Natural killer cell treated with Interleukin-12 subunit alpha and Interleukin-12 subunit beta and Interleukin-15 and Interleukin-18, amount 100 ng/mL, for 72 hours (primary cell): ENCODE measurements around the gene KIF1A. TPM values are rescaled to one million over a fixed set of nuclear protein-coding genes. Genes with fewer than 3 reads are reported as not detected.

ENCODE experiments used
- ATAC-seq, 2 donors: fragments of 150-1000 bp; cut with Tn5 transposase in 1 of 2; sonication (Bioruptor Pico), chemical (Tn5 transposase) in 1 of 2; 2 replicates each; pipeline ENCODE4 v1.10.0; 2021
- DNase-seq: peaks from one replicate; pipeline ENCODE4 v3.0.0; 2022; ENCODE audit warnings: low spot score
- H3K27ac Mint-ChIP-seq, 2 donors: 1 replicate in 1 of 2; 2 replicates in 1 of 2; pipeline ENCODE4 v1.8.0; 2022; ENCODE audit warnings: mixed read lengths in 2 of 2, mild to moderate bottlenecking in 1 of 2, moderate library complexity in 1 of 2
- H3K27me3 Mint-ChIP-seq, 2 donors: 1 replicate in 1 of 2; 2 replicates in 1 of 2; pipeline ENCODE4 v1.8.0; 2022; ENCODE audit warnings: mixed read lengths in 2 of 2
- H3K36me3 Mint-ChIP-seq: one replicate; pipeline ENCODE4 v1.8.0; 2022; ENCODE audit warnings: mixed read lengths
- H3K4me1 Mint-ChIP-seq, 2 donors: 1 replicate in 1 of 2; 2 replicates in 1 of 2; pipeline ENCODE4 v1.8.0; 2022; ENCODE audit warnings: low read depth in 2 of 2, mixed read lengths in 2 of 2, mild to moderate bottlenecking in 1 of 2
- H3K4me3 Mint-ChIP-seq: one replicate; pipeline ENCODE4 v1.8.0; 2022; ENCODE audit warnings: mixed read lengths
- H3K9me3 Mint-ChIP-seq: 2 replicates; pipeline ENCODE4 v1.8.0; 2022; ENCODE audit warnings: mixed read lengths
- total RNA-seq, 2 donors: library from RNA; stranded (reverse); gene quantifications; one replicate each; pipeline ENCODE4 v1.2.3, GENCODE V29; 2022

KIF1A gene
- under 1 TPM in 1 of 2 donors, not detected in 1; 0.45 TPM for total RNA-seq

- no peak for DNase-seq
- H3K9me3 Mint-ChIP-seq: no peaks in the 10 kb centered on the region
- H3K4me3 Mint-ChIP-seq: no peak within 1 kb of the TSS
- H3K27ac Mint-ChIP-seq: no peak within 1 kb of the TSS
- H3K36me3 Mint-ChIP-seq: no peaks in the 10 kb centered on the region
- no peak for ATAC-seq
- peaks cover 0 to 3% of the 10 kb centered on the region in 2 donors for H3K4me1 Mint-ChIP-seq
- peaks cover 38 to 45% of the 10 kb centered on the region in 2 donors for H3K27me3 Mint-ChIP-seq
These were observed at the start of gene KIF1A for GRCh38 chr2:240819858-240820606. KIF1A (minus strand) TSS chr2:240820219; CDS start chr2:240797752, 22,467 bp downstream.

GRCh38 chr2:240869109-240869955 lies 49.3 kb upstream of the KIF1A start:
- Mint-ChIP-seq H3K27me3 (peaks cover 8 to 20% of the 10 kb centered on the region in 2 donors), H3K27ac (no peak overlapping the region), H3K4me1 (peaks cover 0 to 8% of the 10 kb centered on the region in 2 donors), H3K9me3 (no peaks in the 10 kb centered on the region), H3K4me3 (no peak overlapping the region), H3K36me3 (no peaks in the 10 kb centered on the region)
- ATAC-seq (no peak), DNase-seq (no peak)

GRCh38 chr2:240868286-240869108 lies 48.5 kb upstream of the KIF1A start, which contains the start of gene AGXT:
AGXT (plus strand) TSS chr2:240868824; CDS start chr2:240868866, 42 bp downstream.
- Mint-ChIP-seq H3K9me3 (no peaks in the 10 kb centered on the region), H3K36me3 (no peaks in the 10 kb centered on the region)

GRCh38 chr2:240865391-240865790 lies 45.4 kb upstream of the KIF1A start:
- Mint-ChIP-seq H3K4me3 (no peak overlapping the region), H3K27ac (no peak overlapping the region), H3K27me3 (peaks cover 15 to 20% of the 10 kb centered on the region in 2 donors), H3K9me3 (no peaks in the 10 kb centered on the region), H3K4me1 (peaks cover 0 to 8% of the 10 kb centered on the region in 2 donors), H3K36me3 (no peaks in the 10 kb centered on the region)
- no peak for DNase-seq
- ATAC-seq: peak in 1 of 2 donors; percentile 46

More at GRCh38 chr2:240868286-240869108, 48.5 kb upstream of the KIF1A start, which contains the start of gene AGXT:
- H3K27me3 Mint-ChIP-seq: peaks cover 10 to 20% of the 10 kb centered on the region in 2 donors
- no peak for DNase-seq
- ATAC-seq: no peak
- H3K4me1 Mint-ChIP-seq: peaks cover 0 to 8% of the 10 kb centered on the region in 2 donors
- no peak within 1 kb of the TSS for H3K27ac Mint-ChIP-seq
- H3K4me3 Mint-ChIP-seq: no peak within 1 kb of the TSS

GRCh38 chr2:240864475-240864874 lies 44.5 kb upstream of the KIF1A start:
- H3K27me3 Mint-ChIP-seq: peaks cover 15 to 24% of the 10 kb centered on the region in 2 donors
- DNase-seq: no peak
- no peaks in the 10 kb centered on the region for H3K9me3 Mint-ChIP-seq
- ATAC-seq: no peak
- H3K27ac Mint-ChIP-seq: no peak overlapping the region
- H3K36me3 Mint-ChIP-seq: no peaks in the 10 kb centered on the region
- H3K4me3 Mint-ChIP-seq: no peak overlapping the region
- peaks cover 0 to 8% of the 10 kb centered on the region in 2 donors for H3K4me1 Mint-ChIP-seq

GRCh38 chr2:240861547-240861946 lies 41.5 kb upstream of the KIF1A start:
- Mint-ChIP-seq H3K4me3 (no peak overlapping the region), H3K4me1 (peaks cover 0 to 8% of the 10 kb centered on the region in 2 donors), H3K36me3 (no peaks in the 10 kb centered on the region), H3K27ac (no peak overlapping the region), H3K9me3 (no peaks in the 10 kb centered on the region), H3K27me3 (peaks cover 18% of the 10 kb centered on the region in 2 donors)
- DNase-seq (no peak), ATAC-seq (no peak)

- Mint-ChIP-seq H3K27me3 (peaks cover 5 to 14% of the 10 kb centered on the region in 2 donors), H3K27ac (no peak overlapping the region), H3K9me3 (no peaks in the 10 kb centered on the region), H3K4me3 (no peak overlapping the region), H3K36me3 (peaks cover 6% of the 10 kb centered on the region), H3K4me1 (no peaks in the 10 kb centered on the region)
- no peak for ATAC-seq
- no peak for DNase-seq
These were observed 38.9 kb upstream of the KIF1A start for GRCh38 chr2:240858871-240859270.

- Mint-ChIP-seq H3K27ac (no peak overlapping the region), H3K9me3 (no peaks in the 10 kb centered on the region), H3K4me1 (no peaks in the 10 kb centered on the region), H3K36me3 (peaks cover 6% of the 10 kb centered on the region), H3K27me3 (peaks cover 5 to 10% of the 10 kb centered on the region in 2 donors), H3K4me3 (no peak overlapping the region)
- DNase-seq (no peak), ATAC-seq (no peak)
These were observed 38.3 kb upstream of the KIF1A start for GRCh38 chr2:240858321-240858720.

GRCh38 chr2:240857039-240858008 lies 37.3 kb upstream of the KIF1A start:
- no peaks in the 10 kb centered on the region for H3K9me3 Mint-ChIP-seq
- H3K27me3 Mint-ChIP-seq: peaks cover 5 to 7% of the 10 kb centered on the region in 2 donors

GRCh38 chr2:240856151-240856980 lies 36.3 kb upstream of the KIF1A start:
- no peak for ATAC-seq
- H3K27me3 Mint-ChIP-seq: peaks cover 5 to 7% of the 10 kb centered on the region in 2 donors
- H3K4me3 Mint-ChIP-seq: no peak overlapping the region
- H3K4me1 Mint-ChIP-seq: no peaks in the 10 kb centered on the region
- H3K36me3 Mint-ChIP-seq: peaks cover 6% of the 10 kb centered on the region
- DNase-seq: no peak
- no peaks in the 10 kb centered on the region for H3K9me3 Mint-ChIP-seq
- H3K27ac Mint-ChIP-seq: no peak overlapping the region

More at GRCh38 chr2:240857039-240858008, 37.3 kb upstream of the KIF1A start:
- ATAC-seq (no peak), DNase-seq (no peak)
- H3K27ac Mint-ChIP-seq: no peak overlapping the region
- H3K4me3 Mint-ChIP-seq: no peak overlapping the region
- H3K4me1 Mint-ChIP-seq: no peaks in the 10 kb centered on the region
- H3K36me3 Mint-ChIP-seq: peaks cover 6% of the 10 kb centered on the region

- DNase-seq (no peak), ATAC-seq (no peak)
- peaks cover 6% of the 10 kb centered on the region for H3K36me3 Mint-ChIP-seq
- peaks cover 5 to 7% of the 10 kb centered on the region in 2 donors for H3K27me3 Mint-ChIP-seq
- no peaks in the 10 kb centered on the region for H3K9me3 Mint-ChIP-seq
- no peak overlapping the region for H3K27ac Mint-ChIP-seq
- H3K4me1 Mint-ChIP-seq: no peaks in the 10 kb centered on the region
- no peak overlapping the region for H3K4me3 Mint-ChIP-seq
These were observed 35.7 kb upstream of the KIF1A start for GRCh38 chr2:240855670-240856069.
